ENCODE measurements around the gene EHBP1L1. TPM values are rescaled to one million over a fixed set of nuclear protein-coding genes. Genes with fewer than 3 reads are reported as not detected.
A peak's percentile ranks its signal among the peaks of the same experiment; 100 is the strongest.

Gene EHBP1L1
- total RNA-seq, 1 experiment from 2014 or later, result 18.5 TPM

DNA sequence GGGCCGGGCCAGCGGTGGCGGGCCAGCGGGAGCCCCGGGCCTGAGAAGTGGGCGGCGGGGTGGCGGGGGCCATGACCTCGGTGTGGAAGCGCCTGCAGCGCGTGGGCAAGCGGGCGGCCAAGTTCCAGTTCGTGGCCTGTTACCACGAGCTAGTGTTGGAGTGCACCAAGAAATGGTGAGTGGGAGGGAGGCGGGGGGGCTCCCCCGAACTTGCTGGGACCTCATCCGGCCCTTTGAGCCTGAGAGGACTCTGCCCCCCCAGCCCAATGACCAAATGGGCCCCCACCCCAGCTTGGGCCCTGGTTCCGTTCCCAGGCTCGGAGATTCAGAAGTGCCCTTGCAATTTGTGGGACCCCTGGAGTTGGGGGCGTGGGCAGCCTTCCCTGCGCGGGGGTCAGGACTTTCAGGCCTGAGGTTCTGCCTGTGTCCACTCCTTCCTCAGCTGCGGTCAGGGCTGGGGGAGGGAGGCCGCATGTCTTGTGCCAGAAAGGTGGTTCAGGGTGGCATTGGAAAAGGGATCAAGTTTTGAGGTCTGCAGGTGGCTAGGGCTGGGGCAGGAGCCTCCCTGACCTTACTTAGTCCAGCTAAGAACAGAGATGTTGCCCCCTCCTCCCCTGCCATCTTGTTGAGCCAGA is 496 bp downstream of the EHBP1L1 start:
- H3K36me3 ChIP-seq, result no peaks in the 10 kb centered on the region
- H3K4me1 ChIP-seq, result peaks cover 33% of the 10 kb centered on the region
- H3K4me3 ChIP-seq, result peak overlapping the region; percentile 66
- H3K27me3 ChIP-seq, result no peaks in the 10 kb centered on the region
- H3K9me3 ChIP-seq (replicated peaks), result no peaks in the 10 kb centered on the region
- H3K27ac ChIP-seq, result peak overlapping the region; percentile 24
- no peak for DNase-seq

GRCh38 chr11:65576867-65577755 is 1.3 kb downstream of the EHBP1L1 start:
- peak; percentile 82 to 83 for DNase-seq
- H3K9me3 ChIP-seq (replicated peaks), result no peaks in the 10 kb centered on the region
- H3K27ac ChIP-seq, result peak overlapping the region; percentile 24
- H3K27me3 ChIP-seq, result no peaks in the 10 kb centered on the region
- H3K4me1 ChIP-seq, result peaks cover 26% of the 10 kb centered on the region
- H3K4me3 ChIP-seq, result peak overlapping the region; percentile 66
- no peaks in the 10 kb centered on the region for H3K36me3 ChIP-seq

DNA sequence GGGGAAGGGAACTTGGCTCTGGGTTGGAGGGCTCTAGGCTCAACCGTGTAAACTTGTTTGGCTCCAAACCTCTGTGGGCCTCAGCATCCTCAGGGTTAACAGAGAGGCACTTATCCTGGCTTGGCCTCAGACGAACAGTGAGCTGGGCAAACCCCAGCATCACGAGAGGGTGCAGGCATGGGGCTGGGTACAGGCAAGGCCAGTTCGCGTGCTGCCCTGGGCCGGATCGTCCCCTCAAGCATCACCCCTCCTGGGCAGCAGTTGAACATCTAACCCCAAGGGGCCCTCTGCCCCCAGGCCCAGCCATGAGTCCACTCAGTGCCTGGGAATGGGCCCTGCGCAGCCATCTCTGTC is 1.9 kb downstream of the EHBP1L1 start:
- Histone ChIP-seq H3K4me1 (peaks cover 26% of the 10 kb centered on the region), H3K27ac (peak overlapping the region; percentile 24), H3K4me3 (peak overlapping the region; percentile 66), H3K9me3 (replicated peaks) (no peaks in the 10 kb centered on the region), H3K36me3 (no peaks in the 10 kb centered on the region), H3K27me3 (no peaks in the 10 kb centered on the region)
- no peak for DNase-seq

- Histone ChIP-seq H3K27me3 (no peaks in the 10 kb centered on the region), H3K4me3 (no peak overlapping the region), H3K9me3 (replicated peaks) (no peaks in the 10 kb centered on the region), H3K27ac (no peak overlapping the region), H3K36me3 (no peaks in the 10 kb centered on the region), H3K4me1 (peaks cover 26% of the 10 kb centered on the region)
- no peak for DNase-seq
Measured at GRCh38 chr11:65578134-65578533, 2.3 kb downstream of the EHBP1L1 start.

- Histone ChIP-seq H3K36me3 (no peaks in the 10 kb centered on the region), H3K27ac (no peak overlapping the region), H3K4me3 (no peak overlapping the region), H3K27me3 (no peaks in the 10 kb centered on the region), H3K9me3 (replicated peaks) (no peaks in the 10 kb centered on the region), H3K4me1 (peaks cover 25% of the 10 kb centered on the region)
- no peak for DNase-seq
Measured at GRCh38 chr11:65578667-65579066, 2.8 kb downstream of the EHBP1L1 start.

- Histone ChIP-seq H3K36me3 (no peaks in the 10 kb centered on the region), H3K9me3 (replicated peaks) (no peaks in the 10 kb centered on the region), H3K4me1 (peaks cover 23% of the 10 kb centered on the region), H3K27ac (no peak overlapping the region), H3K27me3 (no peaks in the 10 kb centered on the region), H3K4me3 (no peak overlapping the region)
- no peak for DNase-seq
Measured at GRCh38 chr11:65579291-65579690, 3.4 kb downstream of the EHBP1L1 start.

- no peak overlapping the region for H3K27ac ChIP-seq
- H3K36me3 ChIP-seq, result no peaks in the 10 kb centered on the region
- no peaks in the 10 kb centered on the region for H3K27me3 ChIP-seq
- DNase-seq, result no peak
- H3K4me3 ChIP-seq, result no peak overlapping the region
- H3K9me3 ChIP-seq (replicated peaks), result no peaks in the 10 kb centered on the region
- peaks cover 19% of the 10 kb centered on the region for H3K4me1 ChIP-seq
Measured at GRCh38 chr11:65580031-65580692, 4.3 kb downstream of the EHBP1L1 start.

DNA sequence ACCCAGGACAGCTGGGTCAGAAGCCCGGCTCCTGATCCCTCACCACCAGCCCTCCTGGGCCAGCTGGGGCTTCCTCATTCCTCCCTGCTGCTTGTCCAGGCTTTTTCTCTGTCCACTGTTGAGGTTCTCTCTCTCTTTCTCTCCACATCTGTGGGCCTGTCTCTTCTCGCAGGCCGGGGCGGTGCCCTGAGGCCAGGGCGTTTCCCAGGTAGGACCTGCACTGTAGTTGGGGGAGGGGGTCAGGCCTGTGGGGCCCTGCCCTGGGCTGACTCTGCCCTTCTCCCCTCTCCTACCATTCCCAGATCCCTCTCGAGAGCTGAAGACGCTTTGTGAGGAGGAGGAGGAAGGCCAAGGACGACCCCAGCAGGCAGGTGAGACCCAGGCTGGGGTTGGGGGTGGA is 4.9 kb downstream of the EHBP1L1 start:
- Histone ChIP-seq H3K4me1 (peaks cover 16% of the 10 kb centered on the region), H3K27ac (no peak overlapping the region), H3K27me3 (no peaks in the 10 kb centered on the region), H3K36me3 (no peaks in the 10 kb centered on the region), H3K4me3 (no peak overlapping the region), H3K9me3 (replicated peaks) (no peaks in the 10 kb centered on the region)
- DNase-seq, result no peak

GRCh38 chr11:65581928-65582327 is 6.1 kb downstream of the EHBP1L1 start:
- Histone ChIP-seq H3K9me3 (replicated peaks) (no peaks in the 10 kb centered on the region), H3K4me1 (peaks cover 10% of the 10 kb centered on the region), H3K4me3 (no peak overlapping the region), H3K27ac (no peak overlapping the region), H3K36me3 (no peaks in the 10 kb centered on the region), H3K27me3 (no peaks in the 10 kb centered on the region)
- no peak for DNase-seq

DNA sequence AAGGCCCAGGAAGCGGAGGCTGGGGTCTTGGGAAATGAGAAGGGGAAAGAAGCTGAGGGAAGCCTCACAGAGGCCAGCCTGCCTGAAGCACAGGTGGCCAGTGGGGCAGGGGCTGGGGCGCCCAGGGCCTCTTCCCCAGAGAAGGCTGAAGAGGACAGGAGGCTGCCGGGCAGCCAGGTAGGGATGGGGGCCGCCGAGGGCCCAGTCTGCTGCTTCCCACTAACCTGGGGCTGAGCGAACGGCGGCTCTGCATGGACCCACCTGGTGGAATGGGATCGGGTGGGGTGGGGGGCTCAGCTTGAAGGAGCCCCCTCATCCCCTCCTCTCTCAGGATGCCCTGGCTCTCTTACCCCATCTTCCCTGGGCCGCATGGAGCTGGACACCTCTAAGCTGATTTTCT is 7.7 kb downstream of the EHBP1L1 start:
- Histone ChIP-seq H3K4me1 (peaks cover 2% of the 10 kb centered on the region; the same call in 1 of the 2 replicates), H3K4me3 (no peak overlapping the region), H3K27ac (no peak overlapping the region), H3K27me3 (no peaks in the 10 kb centered on the region), H3K36me3 (no peaks in the 10 kb centered on the region), H3K9me3 (replicated peaks) (no peaks in the 10 kb centered on the region)
- no peak for DNase-seq

DNA sequence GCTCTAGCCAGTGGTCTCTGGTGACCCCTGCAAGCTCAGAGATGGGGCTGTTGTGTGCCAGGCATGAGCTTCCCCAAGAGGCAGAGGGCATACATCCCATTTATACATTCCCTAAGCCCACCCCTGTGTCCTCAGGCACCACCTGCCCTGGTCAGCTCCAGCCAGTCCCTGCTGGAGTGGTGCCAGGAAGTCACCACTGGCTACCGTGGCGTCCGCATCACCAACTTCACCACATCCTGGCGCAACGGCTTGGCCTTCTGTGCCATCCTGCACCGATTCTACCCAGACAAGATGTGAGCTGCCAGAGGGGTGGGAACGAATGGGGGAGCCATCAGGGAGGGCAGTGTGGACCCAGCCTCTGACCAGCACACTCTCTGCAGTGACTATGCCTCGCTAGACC is 8.3 kb downstream of the EHBP1L1 start:
- Histone ChIP-seq H3K4me1 (peaks cover 2% of the 10 kb centered on the region; the same call in 1 of the 2 replicates), H3K4me3 (no peak overlapping the region), H3K36me3 (no peaks in the 10 kb centered on the region), H3K27me3 (no peaks in the 10 kb centered on the region), H3K27ac (no peak overlapping the region), H3K9me3 (replicated peaks) (no peaks in the 10 kb centered on the region)
- no peak for DNase-seq

DNA sequence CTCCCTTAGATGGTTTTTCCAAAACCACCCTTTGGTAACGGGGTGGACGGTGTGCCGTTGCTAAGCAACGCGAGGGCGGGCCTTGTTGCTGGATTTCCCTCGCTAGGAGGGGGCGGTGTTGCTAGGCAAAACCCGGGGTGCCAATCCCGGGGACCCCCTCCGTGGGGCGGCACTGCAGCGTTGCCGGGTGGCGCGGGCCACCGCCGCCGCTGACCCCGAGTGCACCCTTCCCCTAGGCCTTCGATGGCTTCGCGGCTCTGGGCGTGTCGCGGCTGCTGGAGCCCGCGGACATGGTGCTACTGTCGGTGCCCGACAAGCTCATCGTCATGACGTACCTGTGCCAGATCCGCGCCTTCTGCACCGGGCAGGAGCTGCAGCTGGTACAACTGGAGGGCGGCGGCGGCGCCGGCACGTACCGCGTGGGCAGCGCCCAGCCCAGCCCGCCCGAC is 8.9 kb downstream of the EHBP1L1 start:
- Histone ChIP-seq H3K9me3 (replicated peaks) (no peaks in the 10 kb centered on the region), H3K36me3 (no peaks in the 10 kb centered on the region), H3K4me3 (no peak overlapping the region), H3K27ac (no peak overlapping the region), H3K27me3 (no peaks in the 10 kb centered on the region), H3K4me1 (peaks cover 2% of the 10 kb centered on the region; the same call in 1 of the 2 replicates)
- no peak for DNase-seq

DNA sequence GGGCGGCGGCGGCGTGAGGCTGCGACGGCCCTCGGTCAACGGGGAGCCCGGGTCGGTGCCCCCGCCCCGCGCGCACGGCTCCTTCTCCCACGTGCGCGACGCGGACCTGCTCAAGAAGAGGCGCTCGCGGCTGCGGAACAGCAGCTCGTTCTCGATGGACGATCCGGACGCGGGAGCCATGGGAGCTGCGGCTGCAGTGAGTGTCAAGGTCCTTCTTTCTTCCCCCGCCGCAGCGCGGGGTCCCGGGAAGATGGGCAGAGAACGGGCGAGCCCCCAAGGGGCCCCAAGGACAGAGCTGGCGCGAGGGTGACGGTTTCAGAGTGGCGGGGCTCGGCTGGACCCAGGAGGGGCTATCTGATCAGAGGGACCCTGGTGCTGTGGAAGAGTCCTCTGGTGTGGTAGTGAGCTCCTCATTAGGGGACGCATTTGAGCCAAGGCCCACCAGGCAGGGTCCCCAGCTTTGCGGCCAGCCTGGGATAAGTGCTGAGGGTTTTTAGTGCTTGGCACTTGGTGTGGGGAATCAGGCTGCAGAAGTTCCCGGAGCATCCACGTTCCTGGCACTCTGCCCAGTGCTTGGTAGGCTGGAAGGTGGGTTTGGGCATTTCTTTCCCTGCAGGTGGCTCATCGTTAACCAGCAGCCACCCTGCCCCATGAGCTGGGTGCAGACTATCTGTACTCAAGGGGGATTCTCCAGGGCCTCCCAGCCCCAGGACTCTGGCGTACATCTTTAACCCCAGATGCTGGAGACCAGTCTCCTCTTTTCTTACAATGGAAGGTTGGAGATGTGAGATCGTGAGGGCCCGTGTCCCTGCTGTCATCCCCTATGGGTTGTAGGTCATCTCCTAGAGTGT is 9.8 kb downstream of the EHBP1L1 start:
- Histone ChIP-seq H3K9me3 (replicated peaks) (no peaks in the 10 kb centered on the region), H3K27ac (no peak overlapping the region), H3K27me3 (no peaks in the 10 kb centered on the region), H3K36me3 (no peaks in the 10 kb centered on the region), H3K4me1 (peaks cover 2% of the 10 kb centered on the region; the same call in 1 of the 2 replicates), H3K4me3 (no peak overlapping the region)
- no peak for DNase-seq

DNA sequence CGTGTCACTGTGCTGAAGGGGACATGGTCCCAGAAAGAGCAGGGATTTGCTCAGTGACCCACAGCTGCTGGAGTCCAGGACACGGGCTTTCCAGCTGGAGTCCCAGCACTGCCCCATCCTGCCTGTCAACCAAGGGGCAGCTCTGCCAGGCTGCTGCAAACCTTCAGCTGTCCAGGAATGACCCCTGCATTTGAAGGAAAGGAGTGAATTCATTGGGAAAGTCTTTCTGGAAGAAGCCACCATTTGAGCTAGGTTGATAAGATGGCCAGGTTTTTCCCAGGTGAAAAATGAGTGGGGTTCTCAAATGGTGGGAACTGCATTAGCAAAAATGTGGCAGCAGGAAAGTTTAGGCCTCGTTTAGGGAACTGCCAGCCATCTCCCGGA is 10.4 kb downstream of the EHBP1L1 start:
- H3K27ac ChIP-seq, result no peak overlapping the region
- H3K4me3 ChIP-seq, result no peak overlapping the region
- H3K9me3 ChIP-seq (replicated peaks), result no peaks in the 10 kb centered on the region
- H3K36me3 ChIP-seq, result no peaks in the 10 kb centered on the region
- no peaks in the 10 kb centered on the region for H3K27me3 ChIP-seq
- peaks cover 2% of the 10 kb centered on the region; the same call in 1 of the 2 replicates for H3K4me1 ChIP-seq
- DNase-seq, result no peak

Measured in SJCRH30 (cell line).